ENCODE data around the gene HOXC10. TPM values are rescaled to one million over a fixed set of nuclear protein-coding genes. Genes with fewer than 3 reads are reported as not detected.

HOXC10 gene
- polyA plus RNA-seq, 1 donor (not counting 4 experiments of a cell fraction or from before 2014, with no cell fraction given): 14.1 TPM

GRCh38 chr12:53958128-53958527 lies 26.8 kb upstream of the HOXC10 start:
- no peaks in the 10 kb centered on the region for H3K79me2 ChIP-seq (ENCODE audit: control insufficient read depth, insufficient read depth, low read length)
- FAIRE-seq: no peak
- dilution Hi-C loops (cut with MboI; ENCODE audit: extremely low pct_ligation_motif_present, low sequenced_read_pairs): no loop called here

GRCh38 chr12:53959314-53959713 lies 25.6 kb upstream of the HOXC10 start:
- DNase-seq (ENCODE audit: low read depth, low spot score) (no peak), FAIRE-seq (no peak)
- Histone ChIP-seq H3K36me3 (ENCODE audit: control insufficient read depth in 2 of 2, extremely low read depth in 1 of 2, insufficient read depth in 2 of 2, low read length in 2 of 2) (no peaks in the 10 kb centered on the region), H3K4me3 (ENCODE audit: control insufficient read depth in 2 of 3, extremely low read depth in 1 of 3, insufficient read depth in 2 of 3, low read depth in 1 of 3, low read length in 3 of 3) (no peak overlapping the region), H3K4me2 (ENCODE audit: control insufficient read depth, extremely low read depth, insufficient read depth, low read depth, low read length) (no peak overlapping the region), H3K27ac (ENCODE audit: control insufficient read depth, insufficient read depth, low read length) (no peak overlapping the region), H2AFZ (ENCODE audit: control insufficient read depth, low read length) (no peak overlapping the region), H4K20me1 (ENCODE audit: control insufficient read depth, extremely low read depth, insufficient read depth, low read length) (no peaks in the 10 kb centered on the region), H3K9ac (ENCODE audit: control insufficient read depth, extremely low read depth, insufficient read depth, low read length) (no peak overlapping the region), H3K9me1 (ENCODE audit: control insufficient read depth, extremely low read depth, insufficient read depth, low read length) (no peaks in the 10 kb centered on the region), H3K9me3 (ENCODE audit: control insufficient read depth, low read depth, low read length) (no peaks in the 10 kb centered on the region), H3K4me1 (ENCODE audit: control insufficient read depth, extremely low read depth, insufficient read depth, low read length) (peaks cover 21% of the 10 kb centered on the region), H3K79me2 (ENCODE audit: control insufficient read depth, insufficient read depth, low read length) (no peaks in the 10 kb centered on the region), H3K27me3 (ENCODE audit: control insufficient read depth, extremely low read depth, insufficient read depth, low read length) (peaks cover 58% of the 10 kb centered on the region)
- dilution Hi-C loops (cut with MboI; ENCODE audit: extremely low pct_ligation_motif_present, low sequenced_read_pairs): no loop called here
- TF ChIP-seq EZH2 (IDR thresholded peaks at IDR 0.05; ENCODE audit: low read length) (no peak), CTCF (optimal IDR thresholded peaks at IDR 0.05 in 1 of 3, IDR thresholded peaks at IDR 0.05 in 1 of 3, conservative IDR thresholded peaks at IDR 0.05 in 1 of 3; ENCODE audit: extremely low read depth in 1 of 3, insufficient read depth in 2 of 3, low read length in 3 of 3) (no peak)

More at GRCh38 chr12:53958128-53958527, 26.8 kb upstream of the HOXC10 start:
- no peak overlapping the region for H3K9ac ChIP-seq (ENCODE audit: control insufficient read depth, extremely low read depth, insufficient read depth, low read length)
- no peaks in the 10 kb centered on the region for H3K9me1 ChIP-seq (ENCODE audit: control insufficient read depth, extremely low read depth, insufficient read depth, low read length)
- TF ChIP-seq EZH2 (IDR thresholded peaks at IDR 0.05; ENCODE audit: low read length) (peak; percentile 37), CTCF (optimal IDR thresholded peaks at IDR 0.05 in 1 of 3, IDR thresholded peaks at IDR 0.05 in 1 of 3, conservative IDR thresholded peaks at IDR 0.05 in 1 of 3; ENCODE audit: extremely low read depth in 1 of 3, insufficient read depth in 2 of 3, low read length in 3 of 3) (no peak)
- no peak for DNase-seq (ENCODE audit: low read depth, low spot score)
- no peak overlapping the region for H2AFZ ChIP-seq (ENCODE audit: control insufficient read depth, low read length)
- no peak overlapping the region for H3K4me3 ChIP-seq (ENCODE audit: control insufficient read depth in 2 of 3, extremely low read depth in 1 of 3, insufficient read depth in 2 of 3, low read depth in 1 of 3, low read length in 3 of 3)
- H3K27me3 ChIP-seq (ENCODE audit: control insufficient read depth, extremely low read depth, insufficient read depth, low read length): peaks cover 69% of the 10 kb centered on the region
- H4K20me1 ChIP-seq (ENCODE audit: control insufficient read depth, extremely low read depth, insufficient read depth, low read length): no peaks in the 10 kb centered on the region
- H3K27ac ChIP-seq (ENCODE audit: control insufficient read depth, insufficient read depth, low read length): no peak overlapping the region
- no peaks in the 10 kb centered on the region for H3K36me3 ChIP-seq (ENCODE audit: control insufficient read depth in 2 of 2, extremely low read depth in 1 of 2, insufficient read depth in 2 of 2, low read length in 2 of 2)
- H3K4me2 ChIP-seq (ENCODE audit: control insufficient read depth, extremely low read depth, insufficient read depth, low read depth, low read length): no peak overlapping the region
- H3K4me1 ChIP-seq (ENCODE audit: control insufficient read depth, extremely low read depth, insufficient read depth, low read length): peaks cover 26% of the 10 kb centered on the region
- H3K9me3 ChIP-seq (ENCODE audit: control insufficient read depth, low read depth, low read length): no peaks in the 10 kb centered on the region

All from keratinocyte (primary cell).